ENCODE measurements around the gene C11orf65.

- TF ChIP-seq CTCF (IDR thresholded peaks at IDR 0.05), result no peak
- TF ChIP-seq POLR2A (IDR thresholded peaks at IDR 0.05), result no peak
Measured at GRCh38 chr11:108496643-108497256, 29.4 kb upstream of the C11orf65 start.

Data from uterus (tissue), 2 donors.